ENCODE measurements around the gene EFCAB12.
"Not testable (repeated sequence)": the region's sequence is repeated elsewhere in the genome, so short reads cannot be mapped to it uniquely, and the experiment has no call there.

DNA sequence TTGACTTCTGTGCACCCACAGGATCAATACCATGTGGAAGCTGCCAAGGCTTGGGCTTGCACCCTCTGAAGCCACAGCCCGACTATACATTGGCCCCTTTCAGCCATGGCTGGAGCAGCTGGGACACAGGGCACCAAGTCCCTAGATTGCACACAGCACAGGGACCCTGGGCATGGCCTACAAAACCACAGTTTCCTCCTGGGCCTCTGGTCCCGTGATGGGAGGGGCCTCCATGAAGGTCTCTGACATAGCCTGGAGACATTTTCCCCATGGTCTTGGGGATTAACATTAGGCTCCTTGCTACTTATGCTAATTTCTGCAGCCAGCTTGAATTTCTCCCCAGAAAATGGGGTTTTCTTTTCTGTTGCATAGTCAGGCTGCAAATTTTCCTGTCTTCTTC is 63.6 kb downstream of the EFCAB12 start:
- TF ChIP-seq POLR2AphosphoS5 (IDR thresholded peaks at IDR 0.05; ENCODE audit: insufficient read depth, low read depth, low read length); JUN (IDR thresholded peaks at IDR 0.05; ENCODE audit: borderline replicate concordance, insufficient read depth, insufficient read length, low read depth); POLR2A (IDR thresholded peaks at IDR 0.05; ENCODE audit: low read depth, low read length); MYC (IDR thresholded peaks at IDR 0.05; ENCODE audit: low read depth, low read length): not testable (repeated sequence)
- TF ChIP-seq, protein P1, sequence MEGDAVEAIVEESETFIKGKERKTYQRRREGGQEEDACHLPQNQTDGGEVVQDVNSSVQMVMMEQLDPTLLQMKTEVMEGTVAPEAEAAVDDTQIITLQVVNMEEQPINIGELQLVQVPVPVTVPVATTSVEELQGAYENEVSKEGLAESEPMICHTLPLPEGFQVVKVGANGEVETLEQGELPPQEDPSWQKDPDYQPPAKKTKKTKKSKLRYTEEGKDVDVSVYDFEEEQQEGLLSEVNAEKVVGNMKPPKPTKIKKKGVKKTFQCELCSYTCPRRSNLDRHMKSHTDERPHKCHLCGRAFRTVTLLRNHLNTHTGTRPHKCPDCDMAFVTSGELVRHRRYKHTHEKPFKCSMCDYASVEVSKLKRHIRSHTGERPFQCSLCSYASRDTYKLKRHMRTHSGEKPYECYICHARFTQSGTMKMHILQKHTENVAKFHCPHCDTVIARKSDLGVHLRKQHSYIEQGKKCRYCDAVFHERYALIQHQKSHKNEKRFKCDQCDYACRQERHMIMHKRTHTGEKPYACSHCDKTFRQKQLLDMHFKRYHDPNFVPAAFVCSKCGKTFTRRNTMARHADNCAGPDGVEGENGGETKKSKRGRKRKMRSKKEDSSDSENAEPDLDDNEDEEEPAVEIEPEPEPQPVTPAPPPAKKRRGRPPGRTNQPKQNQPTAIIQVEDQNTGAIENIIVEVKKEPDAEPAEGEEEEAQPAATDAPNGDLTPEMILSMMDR (IDR thresholded peaks at IDR 0.05; ENCODE audit: extremely low read depth in 1 of 2, insufficient read depth in 1 of 2, low read depth in 1 of 2, low read length in 2 of 2): not testable (repeated sequence)
- TF ChIP-seq, protein P2, sequence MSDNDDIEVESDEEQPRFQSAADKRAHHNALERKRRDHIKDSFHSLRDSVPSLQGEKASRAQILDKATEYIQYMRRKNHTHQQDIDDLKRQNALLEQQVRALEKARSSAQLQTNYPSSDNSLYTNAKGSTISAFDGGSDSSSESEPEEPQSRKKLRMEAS (IDR thresholded peaks at IDR 0.05; ENCODE audit: insufficient read depth, insufficient read length): not testable (repeated sequence)

Measured in endothelial cell of umbilical vein (primary cell).